ENCODE data around the gene CRYZL1.

The CRYZL1 gene

GRCh38 chr21:33569991-33570390 lies 71.5 kb downstream of the CRYZL1 start:
- TF ChIP-seq FOXM1 (IDR thresholded peaks at IDR 0.05; ENCODE audit: borderline replicate concordance, low read depth) (no peak), EGR1 (IDR thresholded peaks at IDR 0.05) (no peak), CREB1 (IDR thresholded peaks at IDR 0.05; ENCODE audit: low read depth) (no peak), TCF12 (IDR thresholded peaks at IDR 0.05; ENCODE audit: low read depth) (no peak), ZBTB7A (IDR thresholded peaks at IDR 0.05; ENCODE audit: low read depth) (no peak), RAD21 (IDR thresholded peaks at IDR 0.05; ENCODE audit: low read depth) (no peak), CEBPB (IDR thresholded peaks at IDR 0.05) (no peak)
- TF ChIP-seq, protein P1, sequence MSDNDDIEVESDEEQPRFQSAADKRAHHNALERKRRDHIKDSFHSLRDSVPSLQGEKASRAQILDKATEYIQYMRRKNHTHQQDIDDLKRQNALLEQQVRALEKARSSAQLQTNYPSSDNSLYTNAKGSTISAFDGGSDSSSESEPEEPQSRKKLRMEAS (IDR thresholded peaks at IDR 0.05): no peak
- TF ChIP-seq, protein P2, sequence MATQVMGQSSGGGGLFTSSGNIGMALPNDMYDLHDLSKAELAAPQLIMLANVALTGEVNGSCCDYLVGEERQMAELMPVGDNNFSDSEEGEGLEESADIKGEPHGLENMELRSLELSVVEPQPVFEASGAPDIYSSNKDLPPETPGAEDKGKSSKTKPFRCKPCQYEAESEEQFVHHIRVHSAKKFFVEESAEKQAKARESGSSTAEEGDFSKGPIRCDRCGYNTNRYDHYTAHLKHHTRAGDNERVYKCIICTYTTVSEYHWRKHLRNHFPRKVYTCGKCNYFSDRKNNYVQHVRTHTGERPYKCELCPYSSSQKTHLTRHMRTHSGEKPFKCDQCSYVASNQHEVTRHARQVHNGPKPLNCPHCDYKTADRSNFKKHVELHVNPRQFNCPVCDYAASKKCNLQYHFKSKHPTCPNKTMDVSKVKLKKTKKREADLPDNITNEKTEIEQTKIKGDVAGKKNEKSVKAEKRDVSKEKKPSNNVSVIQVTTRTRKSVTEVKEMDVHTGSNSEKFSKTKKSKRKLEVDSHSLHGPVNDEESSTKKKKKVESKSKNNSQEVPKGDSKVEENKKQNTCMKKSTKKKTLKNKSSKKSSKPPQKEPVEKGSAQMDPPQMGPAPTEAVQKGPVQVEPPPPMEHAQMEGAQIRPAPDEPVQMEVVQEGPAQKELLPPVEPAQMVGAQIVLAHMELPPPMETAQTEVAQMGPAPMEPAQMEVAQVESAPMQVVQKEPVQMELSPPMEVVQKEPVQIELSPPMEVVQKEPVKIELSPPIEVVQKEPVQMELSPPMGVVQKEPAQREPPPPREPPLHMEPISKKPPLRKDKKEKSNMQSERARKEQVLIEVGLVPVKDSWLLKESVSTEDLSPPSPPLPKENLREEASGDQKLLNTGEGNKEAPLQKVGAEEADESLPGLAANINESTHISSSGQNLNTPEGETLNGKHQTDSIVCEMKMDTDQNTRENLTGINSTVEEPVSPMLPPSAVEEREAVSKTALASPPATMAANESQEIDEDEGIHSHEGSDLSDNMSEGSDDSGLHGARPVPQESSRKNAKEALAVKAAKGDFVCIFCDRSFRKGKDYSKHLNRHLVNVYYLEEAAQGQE (IDR thresholded peaks at IDR 0.05; ENCODE audit: low read depth): no peak

DNA sequence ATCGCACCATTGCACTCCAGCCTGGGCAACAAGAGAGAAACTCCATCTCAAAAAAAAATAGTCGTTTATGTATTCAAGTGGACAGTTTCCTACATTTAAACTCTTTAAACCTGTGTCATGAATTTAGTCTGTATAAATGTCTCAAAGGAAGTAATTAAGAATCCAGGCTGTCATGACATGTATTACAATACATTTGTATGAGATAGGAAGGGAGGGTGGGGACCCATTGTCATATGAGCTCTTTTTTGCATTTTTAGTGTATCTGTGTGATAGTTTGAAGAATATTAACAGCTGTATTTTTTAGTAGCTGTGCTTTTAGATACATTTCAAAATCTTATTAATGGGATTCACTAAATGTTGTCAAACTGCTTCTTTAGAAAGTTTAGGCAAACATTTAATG lies 73.1 kb downstream of the CRYZL1 start:
- TF ChIP-seq ZBTB7A (IDR thresholded peaks at IDR 0.05; ENCODE audit: low read depth) (no peak), FOXM1 (IDR thresholded peaks at IDR 0.05; ENCODE audit: borderline replicate concordance, low read depth) (no peak), YY1 (IDR thresholded peaks at IDR 0.05; ENCODE audit: low read depth) (no peak), USF1 (IDR thresholded peaks at IDR 0.05) (no peak), TEAD4 (IDR thresholded peaks at IDR 0.05) (no peak), NFIC (IDR thresholded peaks at IDR 0.05) (no peak), CREB1 (IDR thresholded peaks at IDR 0.05; ENCODE audit: low read depth) (no peak), TAF1 (IDR thresholded peaks at IDR 0.05; ENCODE audit: low read depth) (no peak), EP300 (IDR thresholded peaks at IDR 0.05; ENCODE audit: borderline replicate concordance) (no peak), CEBPB (IDR thresholded peaks at IDR 0.05) (no peak), RAD21 (IDR thresholded peaks at IDR 0.05; ENCODE audit: low read depth) (no peak), EGR1 (IDR thresholded peaks at IDR 0.05) (no peak), TCF12 (IDR thresholded peaks at IDR 0.05; ENCODE audit: low read depth) (no peak)
- TF ChIP-seq, protein P1 (IDR thresholded peaks at IDR 0.05): no peak
- TF ChIP-seq, protein P2 (IDR thresholded peaks at IDR 0.05; ENCODE audit: low read depth): no peak

DNA sequence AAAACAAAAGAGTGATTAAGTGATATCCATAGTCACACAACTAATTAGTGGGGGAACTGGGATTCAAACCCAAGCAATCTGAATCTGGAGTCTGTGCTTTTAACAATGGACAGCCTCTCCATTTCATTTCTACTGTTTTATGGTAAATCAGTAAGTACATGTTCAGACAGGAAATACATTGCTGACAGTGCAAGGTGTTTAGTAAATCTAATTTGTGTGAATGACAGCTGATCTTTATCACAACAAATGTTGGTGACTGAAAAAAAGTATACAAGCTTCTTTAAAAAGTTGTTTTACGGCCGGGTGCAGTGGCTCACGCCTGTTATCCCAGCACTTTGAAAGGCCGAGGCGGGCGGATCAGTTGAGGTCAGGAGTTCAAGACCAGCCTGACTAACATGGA lies 73.6 kb downstream of the CRYZL1 start:
- no peak for TF ChIP-seq CEBPB (IDR thresholded peaks at IDR 0.05)
- TF ChIP-seq, protein P2 (IDR thresholded peaks at IDR 0.05; ENCODE audit: low read depth): no peak

- TF ChIP-seq CREB1 (IDR thresholded peaks at IDR 0.05; ENCODE audit: low read depth): no peak
- TF ChIP-seq, protein P2 (IDR thresholded peaks at IDR 0.05; ENCODE audit: low read depth): no peak
- TF ChIP-seq EGR1 (IDR thresholded peaks at IDR 0.05): no peak
- no peak for TF ChIP-seq USF1 (IDR thresholded peaks at IDR 0.05)
- no peak for TF ChIP-seq CEBPB (IDR thresholded peaks at IDR 0.05)
- TF ChIP-seq, protein P1 (IDR thresholded peaks at IDR 0.05): no peak
- no peak for TF ChIP-seq TAF1 (IDR thresholded peaks at IDR 0.05; ENCODE audit: low read depth)
- no peak for TF ChIP-seq EP300 (IDR thresholded peaks at IDR 0.05; ENCODE audit: borderline replicate concordance)
- TF ChIP-seq TEAD4 (IDR thresholded peaks at IDR 0.05): no peak
- TF ChIP-seq ZBTB7A (IDR thresholded peaks at IDR 0.05; ENCODE audit: low read depth): no peak
- no peak for TF ChIP-seq NFIC (IDR thresholded peaks at IDR 0.05)
- TF ChIP-seq RAD21 (IDR thresholded peaks at IDR 0.05; ENCODE audit: low read depth): no peak
- no peak for TF ChIP-seq FOXM1 (IDR thresholded peaks at IDR 0.05; ENCODE audit: borderline replicate concordance, low read depth)
- no peak for TF ChIP-seq TCF12 (IDR thresholded peaks at IDR 0.05; ENCODE audit: low read depth)
- TF ChIP-seq YY1 (IDR thresholded peaks at IDR 0.05; ENCODE audit: low read depth): no peak
Measured at GRCh38 chr21:33566514-33566913, 75.0 kb downstream of the CRYZL1 start.

All from Ishikawa (cell line).